ENCODE results near the gene EGFL7.
A peak's percentile ranks its signal among the peaks of the same experiment; 100 is the strongest.

EGFL7 gene

DNA sequence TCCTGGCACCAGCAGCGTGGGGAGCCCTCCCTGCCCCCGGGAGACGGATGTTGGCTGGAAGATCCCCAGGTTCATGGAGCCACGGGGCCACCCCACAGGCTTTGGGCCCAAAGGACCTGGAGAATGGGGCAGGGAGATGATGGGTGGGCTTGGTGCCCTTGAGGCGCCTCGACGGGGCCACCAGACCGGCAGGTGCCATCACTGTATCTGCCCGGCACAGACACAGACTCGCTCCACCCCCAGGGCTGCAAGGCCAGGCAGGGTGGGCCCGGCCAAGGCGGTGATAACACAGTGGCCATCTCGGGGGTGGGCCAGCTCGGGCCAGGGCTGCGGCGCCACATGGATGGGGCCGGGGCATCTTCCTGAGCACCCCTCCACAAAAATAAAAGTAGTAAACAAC lies 35.0 kb upstream of the EGFL7 start:
- TF ChIP-seq, protein P1, sequence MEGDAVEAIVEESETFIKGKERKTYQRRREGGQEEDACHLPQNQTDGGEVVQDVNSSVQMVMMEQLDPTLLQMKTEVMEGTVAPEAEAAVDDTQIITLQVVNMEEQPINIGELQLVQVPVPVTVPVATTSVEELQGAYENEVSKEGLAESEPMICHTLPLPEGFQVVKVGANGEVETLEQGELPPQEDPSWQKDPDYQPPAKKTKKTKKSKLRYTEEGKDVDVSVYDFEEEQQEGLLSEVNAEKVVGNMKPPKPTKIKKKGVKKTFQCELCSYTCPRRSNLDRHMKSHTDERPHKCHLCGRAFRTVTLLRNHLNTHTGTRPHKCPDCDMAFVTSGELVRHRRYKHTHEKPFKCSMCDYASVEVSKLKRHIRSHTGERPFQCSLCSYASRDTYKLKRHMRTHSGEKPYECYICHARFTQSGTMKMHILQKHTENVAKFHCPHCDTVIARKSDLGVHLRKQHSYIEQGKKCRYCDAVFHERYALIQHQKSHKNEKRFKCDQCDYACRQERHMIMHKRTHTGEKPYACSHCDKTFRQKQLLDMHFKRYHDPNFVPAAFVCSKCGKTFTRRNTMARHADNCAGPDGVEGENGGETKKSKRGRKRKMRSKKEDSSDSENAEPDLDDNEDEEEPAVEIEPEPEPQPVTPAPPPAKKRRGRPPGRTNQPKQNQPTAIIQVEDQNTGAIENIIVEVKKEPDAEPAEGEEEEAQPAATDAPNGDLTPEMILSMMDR (IDR thresholded peaks at IDR 0.05; ENCODE audit: insufficient read depth, low read length, missing control alignments): no peak
- ChIA-PET CTCF (interaction anchor here (0.9 to 9.6 kb wide), 10 partner anchors 13 to 140 kb away, joined by 3 to 674 read pairs (median 5); no protein-coding TSS in a partner anchor), POLR2A (no interaction called here)
- DNase-seq (ENCODE audit: low read depth, low spot score): no peak
- H3K4me3 ChIP-seq (ENCODE audit: low read depth, low read length): no peak overlapping the region

DNA sequence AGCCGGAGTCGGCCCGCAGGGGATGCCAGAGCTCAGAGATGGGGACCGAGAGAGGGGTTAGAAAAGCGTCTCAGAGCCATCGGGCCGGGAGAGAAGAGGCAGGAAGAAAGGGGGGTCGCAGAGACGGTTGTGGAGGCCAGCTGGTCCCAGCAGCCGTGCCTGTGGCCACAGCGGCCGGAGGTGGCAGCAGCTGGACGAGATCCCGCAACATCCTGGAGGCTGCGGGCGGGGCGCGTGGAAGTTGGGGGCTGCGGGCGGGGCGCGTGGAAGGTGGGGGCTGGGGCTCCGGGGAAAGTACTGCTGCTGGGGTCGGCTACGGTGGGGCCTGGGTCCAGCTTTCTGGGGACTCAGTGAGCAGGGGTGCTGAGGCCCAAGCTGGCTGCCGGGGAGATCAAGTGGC lies 34.4 kb upstream of the EGFL7 start:
- ChIA-PET POLR2A (no interaction called here), CTCF (interaction anchor here (0.9 to 9.6 kb wide), 8 partner anchors 14 to 141 kb away, joined by 3 to 674 read pairs (median 6); no protein-coding TSS in a partner anchor)
- TF ChIP-seq, protein P1 (IDR thresholded peaks at IDR 0.05; ENCODE audit: insufficient read depth, low read length, missing control alignments): no peak
- H3K4me3 ChIP-seq (ENCODE audit: low read depth, low read length): no peak overlapping the region
- no peak for DNase-seq (ENCODE audit: low read depth, low spot score)

DNA sequence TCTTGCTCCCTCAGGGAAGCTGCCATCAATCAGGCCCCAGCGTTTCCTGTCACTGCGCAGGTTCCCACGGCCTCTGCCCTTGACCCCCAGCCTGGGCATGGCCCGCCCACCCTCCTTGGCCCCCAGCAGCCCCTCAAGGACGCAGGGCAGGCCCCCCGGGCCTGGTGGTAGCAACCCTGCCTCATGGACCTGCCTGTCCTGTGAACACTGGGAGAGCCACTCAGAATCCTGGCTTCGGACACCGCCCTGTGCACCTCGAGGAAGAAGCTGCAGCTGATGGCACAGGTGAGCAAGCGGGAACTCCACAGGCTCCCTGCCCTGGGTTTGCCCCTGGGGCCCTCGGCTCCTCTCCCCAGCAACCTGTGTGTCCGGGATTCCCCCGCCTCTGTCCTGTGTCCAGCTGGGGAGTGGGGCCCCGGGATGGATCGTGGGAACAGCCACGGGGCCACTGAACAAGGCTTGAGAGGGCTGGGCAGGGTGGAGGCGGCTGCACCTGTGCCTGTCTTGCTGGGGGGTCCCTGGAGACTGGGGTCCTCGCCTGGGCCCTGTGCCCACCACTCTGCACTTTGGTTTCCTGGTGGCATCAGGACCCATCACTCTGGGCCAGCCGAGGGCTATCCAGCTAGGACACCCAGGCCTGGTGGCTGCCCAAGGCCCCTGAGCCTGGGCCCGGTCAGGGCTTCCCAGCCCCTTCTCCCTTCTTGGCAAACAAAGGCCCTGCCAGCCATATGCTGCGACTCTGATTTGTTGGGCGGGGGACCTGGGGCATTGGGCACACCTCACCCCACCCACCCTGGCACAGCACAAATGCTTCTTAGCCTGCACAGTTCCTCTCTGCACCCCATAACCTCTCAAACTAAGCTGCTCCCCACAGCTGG lies 33.5 kb upstream of the EGFL7 start:
- TF ChIP-seq, protein P1 (IDR thresholded peaks at IDR 0.05; ENCODE audit: insufficient read depth, low read length, missing control alignments): no peak
- H3K4me3 ChIP-seq (ENCODE audit: low read depth, low read length): no peak overlapping the region
- no peak for DNase-seq (ENCODE audit: low read depth, low spot score)
- ChIA-PET POLR2A (no interaction called here), CTCF (interaction anchor here (1.1 to 9.6 kb wide), 9 partner anchors 12 to 142 kb away, joined by 3 to 674 read pairs (median 4); no protein-coding TSS in a partner anchor)

DNA sequence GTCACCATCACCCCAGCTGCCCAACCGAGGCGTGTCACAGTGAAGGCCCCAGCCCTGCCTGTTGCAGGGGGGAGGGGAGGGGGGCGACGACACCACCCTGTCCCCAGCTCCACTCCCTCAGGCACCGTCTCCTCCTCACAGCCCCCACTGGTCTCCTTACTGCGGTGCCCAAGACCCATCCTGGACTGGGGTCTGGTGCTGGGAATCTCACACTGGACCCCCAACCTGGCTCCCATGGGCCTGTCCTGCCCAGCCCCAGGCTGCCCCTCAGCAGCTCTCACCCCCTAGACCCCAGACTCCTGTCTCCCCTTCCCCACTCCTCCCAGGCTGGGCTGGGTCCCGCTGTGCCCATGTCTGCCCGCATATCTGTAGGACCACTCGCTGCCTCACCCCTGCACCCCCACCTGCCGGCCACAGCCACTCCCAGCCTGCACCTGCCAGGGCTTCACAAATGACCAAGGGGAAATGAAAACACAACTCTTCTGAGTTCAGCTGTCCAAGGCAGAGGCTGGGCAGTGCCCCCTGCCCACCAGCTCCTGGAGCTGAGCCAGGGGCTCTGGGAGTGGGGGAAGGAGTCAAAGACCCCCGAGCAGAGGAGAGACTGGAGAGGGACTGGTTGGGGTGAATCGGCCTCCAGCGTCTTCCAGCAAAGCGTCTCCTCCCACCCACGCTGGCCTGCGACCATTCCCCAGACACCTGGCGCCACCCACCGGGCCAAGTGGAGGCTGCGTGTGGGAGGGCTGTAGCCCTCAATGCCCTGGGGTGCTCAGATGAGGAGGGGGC lies 32.6 kb upstream of the EGFL7 start:
- no peak overlapping the region for H3K4me3 ChIP-seq (ENCODE audit: low read depth, low read length)
- POLR2A ChIA-PET: no interaction called here
- DNase-seq (ENCODE audit: low read depth, low spot score): no peak
- CTCF ChIA-PET: interaction anchor here (1.1 to 9.6 kb wide), 6 partner anchors 12 to 142 kb away, joined by 3 to 674 read pairs (median 4); no protein-coding TSS in a partner anchor
- TF ChIP-seq, protein P1 (IDR thresholded peaks at IDR 0.05; ENCODE audit: insufficient read depth, low read length, missing control alignments): peak; percentile 77

DNA sequence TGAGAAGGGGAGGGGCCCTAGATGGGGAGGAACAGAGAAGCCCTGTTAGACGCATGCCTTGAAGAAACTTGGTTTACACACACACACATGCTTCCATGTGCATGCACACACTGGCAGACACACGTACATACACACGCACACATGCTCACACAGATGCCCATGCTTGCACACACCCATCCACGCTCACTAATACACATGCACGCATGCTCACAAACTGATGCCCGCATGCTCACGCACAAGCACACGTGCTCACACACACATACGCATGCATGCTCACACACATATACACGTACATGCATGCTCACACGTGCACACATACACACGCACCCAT lies 32.1 kb upstream of the EGFL7 start:
- no peak overlapping the region for H3K4me3 ChIP-seq (ENCODE audit: low read depth, low read length)
- no peak for DNase-seq (ENCODE audit: low read depth, low spot score)
- ChIA-PET POLR2A (no interaction called here), CTCF (interaction anchor here (1.5 to 9.6 kb wide), 3 partner anchors 11 to 143 kb away, joined by 3 to 674 read pairs (median 4); no protein-coding TSS in a partner anchor)
- TF ChIP-seq, protein P1 (IDR thresholded peaks at IDR 0.05; ENCODE audit: insufficient read depth, low read length, missing control alignments): no peak
